PC-3 (cell line): ENCODE results near the gene CDC42BPB.

Experiments
- CTCF ChIP-seq: fragments of 300-600 bp; sonication (generic); conservative IDR thresholded peaks from 2 replicates; pipeline ENCODE4 v1.5.1; 2017; ENCODE audit warnings: antibody characterized with exemption, low read depth, mild to moderate bottlenecking, low read length
- EZH2 ChIP-seq: fragments of 300-600 bp; sonication (generic); IDR thresholded peaks from one replicate; pipeline ENCODE4 v1.6.1; 2017; ENCODE audit warnings: antibody characterized with exemption, mild to moderate bottlenecking, low read length; ENCODE audit not compliant: unreplicated experiment
- EZH2phosphoT487 ChIP-seq: fragments of 300-600 bp; sonication (generic); IDR thresholded peaks from 2 replicates; pipeline ENCODE4 v1.6.1; 2018; ENCODE audit warnings: mild to moderate bottlenecking, antibody characterized with exemption, low read length, borderline replicate concordance

- TF ChIP-seq CTCF (0 out of 2 replicates have a peak, but pooled peaks have one; percentile 9), EZH2 (no peak), EZH2phosphoT487 (no peak)
Observed at GRCh38 chr14:102924632-102925588, 132.4 kb downstream of the CDC42BPB start.
